GM18505 (cell line): ENCODE measurements around the gene DOK3.
"Not testable (repeated sequence)": the region's sequence is repeated elsewhere in the genome, so short reads cannot be mapped to it uniquely, and the experiment has no call there.

Experiments used
- ATAC-seq: cut with Tn5 transposase; IDR thresholded peaks from one replicate; pipeline ENCODE4 v1.9.1; 2021; ENCODE audit not compliant: unreplicated experiment
- POLR2A ChIP-seq: IDR thresholded peaks from 4 replicates; pipeline ENCODE4 v1.6.1; 2011; ENCODE audit warnings: borderline replicate concordance; ENCODE audit not compliant: insufficient read depth, insufficient read length; ENCODE audit errors: extremely low read depth

Gene DOK3

DNA sequence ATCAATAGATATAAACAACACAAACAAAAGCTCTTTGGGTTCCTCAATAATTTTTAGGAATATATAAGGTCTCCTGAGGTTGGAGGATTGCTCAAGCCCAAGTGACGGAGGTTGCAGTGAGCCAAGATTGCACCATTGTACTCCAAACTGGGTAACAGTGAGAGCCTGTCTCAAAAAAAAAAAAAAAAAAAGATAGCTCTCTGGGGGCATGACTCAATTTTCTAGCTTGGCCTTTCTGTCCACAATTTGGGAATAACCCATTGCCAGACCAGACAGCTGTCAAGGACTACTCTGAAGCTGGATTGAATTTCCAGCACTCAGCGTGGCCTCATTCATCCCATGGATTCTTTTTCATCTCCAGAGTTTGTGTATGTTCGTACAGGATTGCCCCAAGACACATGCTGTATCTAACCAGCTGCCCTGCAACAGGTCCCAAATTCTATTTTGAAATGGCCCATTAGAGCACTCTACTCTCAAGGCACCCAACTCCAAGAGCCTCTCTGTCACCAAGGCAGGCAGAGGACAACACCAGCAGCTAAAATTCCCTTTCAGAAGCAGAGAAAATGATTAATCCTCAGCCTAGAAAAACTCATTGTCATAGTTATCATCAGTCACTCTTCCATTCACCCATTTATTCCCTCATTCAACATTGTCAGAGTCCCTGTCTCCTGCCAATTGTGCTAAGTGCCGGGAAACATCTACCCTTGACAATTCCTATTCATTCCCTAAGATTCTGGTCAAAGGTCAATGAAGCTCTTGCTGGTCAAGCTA, 36.0 kb upstream of the DOK3 start:
- no peak for ATAC-seq
- no peak for TF ChIP-seq POLR2A

DNA sequence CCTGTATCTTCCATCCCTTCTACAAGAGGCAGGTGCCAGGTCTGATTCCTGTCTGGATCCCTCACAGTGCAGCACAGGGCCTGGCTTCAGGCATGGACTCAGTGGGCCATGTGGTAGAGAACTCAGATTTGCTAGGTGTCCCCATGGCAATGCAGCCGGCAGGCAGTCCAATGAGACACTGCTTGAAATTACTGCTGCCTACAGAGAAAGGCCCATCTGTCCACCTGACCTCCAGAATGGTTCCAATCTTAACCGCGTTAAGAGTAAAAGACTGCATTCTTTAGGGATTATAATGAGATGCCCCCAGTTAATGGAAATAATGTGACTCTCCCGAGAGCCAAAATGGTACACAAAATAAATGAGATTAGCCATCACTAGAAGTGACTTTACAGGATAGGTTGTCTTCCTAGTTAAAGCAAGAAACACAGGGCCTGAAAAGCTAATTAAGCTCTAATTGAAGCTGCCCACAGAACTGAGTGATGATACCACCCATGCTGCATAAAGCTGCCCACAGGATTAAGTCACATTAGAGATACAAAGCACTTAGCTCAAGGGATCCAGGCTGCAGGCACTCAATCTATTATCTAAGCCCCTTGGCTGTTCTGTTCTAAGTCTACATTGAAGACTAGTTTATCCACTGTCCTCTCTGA, 33.3 kb upstream of the DOK3 start:
- ATAC-seq, result no peak
- TF ChIP-seq POLR2A, result no peak

DNA sequence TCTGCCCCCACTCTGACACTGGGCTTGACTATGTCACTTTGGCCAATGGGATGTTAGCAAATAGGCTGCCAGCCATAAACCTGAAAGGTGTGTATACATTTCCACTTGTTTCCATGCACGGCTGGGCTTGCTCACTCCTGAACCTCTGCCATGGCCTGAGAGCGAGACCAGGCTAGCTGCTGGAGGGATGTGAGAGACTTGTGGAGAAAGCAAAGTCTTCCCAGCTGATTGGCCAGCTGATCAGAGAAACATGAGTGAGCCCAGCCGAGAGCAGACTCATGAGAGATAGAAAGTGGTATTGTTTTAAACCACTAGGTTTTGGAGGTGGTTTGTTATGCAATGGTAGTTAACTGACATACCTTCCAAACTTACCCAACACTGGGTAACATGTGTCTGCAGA, 30.8 kb upstream of the DOK3 start:
- no peak for ATAC-seq
- no peak for TF ChIP-seq POLR2A

DNA sequence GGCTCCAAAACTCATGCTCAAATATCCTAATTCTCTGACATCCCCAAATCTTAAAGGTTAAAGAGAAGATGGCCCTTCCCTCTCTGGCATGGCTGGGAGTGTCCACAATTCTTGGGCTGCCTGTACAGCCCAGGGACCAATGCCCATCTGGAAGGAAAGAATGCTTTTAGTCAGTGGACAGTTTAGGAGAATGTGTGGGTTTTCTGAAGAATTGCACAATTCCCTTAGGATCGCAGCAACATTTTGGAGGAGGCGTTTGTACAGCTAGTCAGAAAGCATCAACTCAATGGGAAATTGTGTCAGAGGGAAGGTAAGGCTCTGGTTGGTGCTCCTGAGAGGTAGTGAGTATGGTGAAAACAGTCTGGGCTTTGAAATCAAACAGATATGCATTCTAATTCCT, 29.8 kb upstream of the DOK3 start:
- TF ChIP-seq POLR2A, result no peak
- ATAC-seq, result no peak

DNA sequence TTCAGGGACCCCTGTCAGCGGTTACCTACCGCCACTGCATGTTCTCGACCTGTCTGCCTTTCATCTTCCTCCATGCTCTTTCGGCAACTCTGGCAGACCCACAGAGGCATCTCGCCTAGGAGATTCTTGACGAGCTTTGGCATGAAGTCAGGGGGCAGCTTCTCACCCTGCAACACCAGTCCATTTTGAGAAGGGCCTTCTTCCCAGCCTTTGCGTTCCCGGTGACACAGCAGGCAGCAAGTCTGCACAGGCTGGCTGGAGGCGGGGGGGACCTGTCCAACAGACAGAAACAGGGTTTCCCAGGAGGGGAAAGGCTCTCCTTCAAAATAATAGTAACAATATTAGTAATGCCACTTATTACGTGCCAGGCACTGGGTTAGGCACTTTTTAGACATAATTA, 29.2 kb upstream of the DOK3 start:
- no peak for TF ChIP-seq POLR2A
- no peak for ATAC-seq

DNA sequence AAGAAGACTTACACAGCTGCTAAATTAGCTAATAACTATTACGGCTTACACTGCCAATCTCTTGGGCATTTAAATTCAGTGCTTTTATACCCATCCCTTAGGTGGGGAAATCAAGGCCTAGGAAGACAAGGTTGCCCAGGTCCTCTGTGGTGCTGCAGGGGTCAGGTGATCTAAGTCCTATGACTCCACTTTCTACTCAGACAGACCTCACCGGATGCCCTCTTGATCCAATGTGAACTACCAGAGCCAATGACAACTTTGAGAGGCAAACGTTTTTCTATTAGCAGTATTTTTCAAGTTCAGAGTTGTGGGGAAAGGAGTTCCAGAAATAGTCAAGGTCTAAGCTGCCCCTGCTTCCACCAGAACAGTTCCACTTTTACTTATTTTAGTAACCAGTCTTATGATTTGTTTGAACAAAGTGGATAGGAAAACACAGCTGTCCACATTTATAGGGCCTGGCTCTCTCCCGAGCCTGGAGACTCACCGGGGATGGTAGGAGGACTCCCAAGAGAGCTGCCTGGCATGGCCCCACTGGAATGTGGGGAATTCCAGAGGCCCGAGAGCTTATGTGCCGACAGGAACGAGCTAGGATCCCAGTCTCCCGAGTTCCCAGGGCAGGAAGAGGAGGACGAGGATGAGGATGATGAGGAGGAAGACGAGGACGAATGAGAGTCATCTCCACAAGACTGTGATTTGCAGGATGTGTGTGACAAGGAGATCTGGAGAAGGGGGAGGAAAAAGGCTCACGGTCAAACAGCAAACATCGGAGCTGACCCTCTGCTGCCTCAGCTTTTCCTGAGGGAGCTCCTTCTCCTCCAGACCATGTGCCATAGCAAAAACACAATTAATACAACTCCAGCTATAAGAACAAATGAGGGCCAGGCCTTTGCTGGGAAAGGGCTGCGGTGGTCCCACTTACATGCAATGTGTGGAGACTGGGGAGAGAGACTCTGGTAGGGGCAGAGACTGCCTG, 28.0 kb upstream of the DOK3 start:
- TF ChIP-seq POLR2A, result no peak
- no peak for ATAC-seq

DNA sequence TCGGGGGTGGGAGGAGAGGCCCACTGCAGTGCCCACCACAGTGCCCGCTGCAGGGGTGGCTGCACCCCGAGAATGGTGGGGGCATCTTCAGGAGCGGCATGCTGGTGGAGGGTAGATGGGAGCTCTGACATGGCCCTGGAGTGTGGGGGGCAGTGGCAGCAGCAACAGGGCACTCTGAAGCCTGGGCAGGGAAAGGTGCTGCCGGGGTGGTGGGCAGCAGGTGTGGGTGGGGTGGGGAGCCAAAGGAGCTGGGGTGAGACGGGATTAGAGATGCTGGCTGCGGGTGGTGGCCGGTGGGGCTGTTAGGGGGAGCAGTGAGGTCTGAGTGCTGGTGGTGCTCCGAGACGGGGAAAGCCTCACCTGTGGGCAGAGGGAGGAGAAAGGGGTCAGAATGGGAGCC, 26.8 kb upstream of the DOK3 start:
- TF ChIP-seq POLR2A, result no peak
- no peak for ATAC-seq

DNA sequence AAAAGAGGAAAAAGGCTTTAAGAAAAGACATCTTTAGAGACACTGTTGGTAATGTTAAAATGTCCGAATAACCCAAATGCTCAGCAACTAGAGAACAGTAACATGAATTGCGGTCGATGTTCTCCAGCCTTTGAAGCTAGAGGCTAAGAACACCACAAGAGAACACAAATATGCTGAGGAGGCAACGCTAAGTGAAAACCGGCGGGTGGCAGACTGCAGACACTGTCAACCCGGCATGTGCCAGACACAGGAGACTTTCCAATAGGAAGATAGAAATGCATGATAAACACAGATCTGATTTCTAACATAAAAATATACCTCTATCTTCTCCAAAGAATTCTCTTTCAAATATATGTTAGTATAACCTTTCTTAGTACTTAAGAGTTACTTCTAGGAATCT, 25.5 kb upstream of the DOK3 start:
- no peak for ATAC-seq
- no peak for TF ChIP-seq POLR2A

DNA sequence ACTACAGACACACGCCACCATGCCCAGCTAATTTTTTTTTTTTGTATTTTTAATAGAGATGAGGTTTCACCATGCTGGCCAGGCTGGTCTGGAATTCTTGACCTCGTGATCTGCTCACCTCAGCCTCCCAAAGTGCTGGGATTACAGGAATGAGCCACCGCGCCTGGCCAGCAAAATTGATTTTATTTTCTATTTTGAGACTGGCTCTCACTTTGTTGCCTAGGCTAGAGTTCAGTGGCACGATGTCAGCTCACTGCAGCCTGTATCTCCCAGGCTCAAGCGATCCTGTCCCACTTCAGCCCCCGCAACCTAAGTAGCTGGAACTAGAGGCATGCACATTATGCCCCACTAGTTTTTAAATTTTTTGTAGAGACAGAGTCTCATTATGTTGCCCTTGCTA, 24.8 kb upstream of the DOK3 start:
- not testable (repeated sequence) for ATAC-seq

DNA sequence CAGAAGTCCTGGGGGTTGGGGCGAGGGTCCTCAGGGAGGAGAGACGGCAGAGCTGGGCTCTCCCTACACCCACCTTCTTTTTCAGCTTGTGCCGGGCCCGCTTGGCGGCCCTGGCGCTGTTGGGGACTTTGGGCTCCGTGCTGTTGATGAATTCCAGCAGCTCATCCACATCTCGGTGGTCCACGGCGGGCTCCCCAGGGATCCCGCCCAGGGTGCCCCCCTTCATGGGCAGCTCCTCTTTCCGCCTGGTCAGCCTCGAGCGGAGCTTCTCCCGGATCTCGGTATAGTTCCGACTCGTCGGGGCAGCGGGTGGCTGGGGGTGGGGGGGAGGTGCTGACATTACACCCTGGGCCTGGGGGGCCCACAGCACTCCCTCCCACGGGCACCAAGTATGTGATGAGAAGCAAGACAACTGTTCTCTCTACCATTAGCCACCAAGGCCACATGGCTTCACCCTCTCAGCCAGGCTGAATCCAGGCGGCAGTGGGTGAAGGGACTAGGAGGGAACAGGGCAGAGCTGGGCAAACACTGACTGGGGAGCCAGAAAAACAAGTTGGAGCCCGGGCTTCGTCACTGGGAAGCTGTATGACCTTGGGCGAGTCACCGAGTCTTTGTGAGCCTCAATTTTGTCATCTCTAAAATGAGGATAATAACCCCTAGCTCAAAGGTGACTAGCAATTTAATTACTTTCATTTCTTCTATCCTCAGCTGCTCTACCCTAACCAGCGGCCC, 21.7 kb upstream of the DOK3 start:
- no peak for TF ChIP-seq POLR2A
- no peak for ATAC-seq

DNA sequence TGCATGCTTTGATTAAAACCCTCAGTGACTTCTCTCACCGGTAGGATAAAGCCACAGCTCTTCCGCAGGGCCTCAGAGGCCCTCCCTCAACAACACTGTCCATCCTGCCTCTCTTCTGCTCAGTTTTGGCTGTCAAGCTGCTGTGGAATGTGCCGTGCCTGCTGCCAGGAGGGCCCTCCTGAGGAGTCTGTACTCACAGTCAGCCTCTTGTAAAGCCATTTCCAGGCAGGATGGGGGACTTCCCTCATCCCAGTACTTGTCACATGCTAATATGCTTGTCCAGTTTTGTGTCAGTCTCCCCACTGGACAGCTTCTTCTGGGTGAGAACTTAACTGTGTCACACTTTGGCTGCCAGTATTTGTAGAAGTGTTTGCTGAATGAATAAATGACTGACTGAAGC, 21.0 kb upstream of the DOK3 start:
- no peak for ATAC-seq
- TF ChIP-seq POLR2A, result no peak

DNA sequence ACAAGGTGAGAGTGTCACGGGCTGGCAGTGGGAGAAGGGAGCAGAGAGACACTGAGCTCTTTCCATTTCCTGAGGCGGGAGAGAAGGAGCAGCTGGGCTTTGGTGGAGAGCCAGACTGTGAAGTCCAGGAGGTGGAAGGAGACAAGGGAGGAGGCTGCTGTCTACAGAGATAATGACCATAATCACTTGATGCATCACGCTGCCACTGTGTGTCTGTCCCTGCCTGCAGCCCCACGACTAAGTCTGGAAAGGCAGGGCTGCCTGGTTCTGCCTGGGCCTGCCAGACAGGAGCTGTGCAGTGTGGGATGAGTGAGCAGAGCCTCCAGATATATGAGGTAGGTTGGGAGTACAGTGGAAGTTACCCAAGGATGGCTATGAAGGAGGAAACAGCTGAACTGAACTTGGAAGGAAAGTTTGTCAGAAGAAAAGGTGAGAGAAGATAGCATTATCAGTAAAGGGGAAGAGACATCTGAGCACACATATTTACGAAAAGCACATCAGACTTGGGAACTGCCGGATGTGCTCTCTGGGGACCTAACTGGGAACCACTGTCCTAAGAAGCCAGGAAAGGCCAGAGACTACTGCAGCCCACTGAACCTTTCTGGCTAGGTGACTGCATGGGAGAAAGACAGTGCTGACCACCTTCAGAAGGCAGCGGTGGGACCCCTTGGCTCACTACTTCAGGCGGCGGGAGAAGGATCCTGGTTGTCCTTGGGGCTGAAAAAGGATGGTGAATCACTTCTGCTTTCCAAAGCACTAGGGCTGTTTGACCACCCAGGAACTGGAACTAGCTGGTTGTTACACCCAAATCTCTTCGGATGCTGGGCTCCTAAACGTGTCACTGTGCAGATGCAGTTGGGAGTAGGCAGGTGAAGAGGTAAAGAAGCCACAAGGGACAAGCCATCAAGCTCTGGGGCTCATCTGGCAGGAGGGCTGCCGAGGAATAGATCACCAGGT, 19.9 kb upstream of the DOK3 start:
- ATAC-seq, result no peak

More for the DNA sequence above, 19.9 kb upstream of the DOK3 start:
- no peak for TF ChIP-seq POLR2A
